Epithelial cell of umbilical artery (primary cell): ENCODE data around the gene BTBD2. TPM values are rescaled to one million over a fixed set of nuclear protein-coding genes. Genes with fewer than 3 reads are reported as not detected.

Source experiments
- total RNA-seq: library from RNA; depleted of rRNA; stranded (reverse); fragments of >200 nt; gene quantifications from 2 replicates; pipeline ENCODE4 v1.2.3, GENCODE V29; 2014

BTBD2 gene
- total RNA-seq, result 36.7 and 41.9 TPM in 2 replicates

GRCh38 chr19:2015608-2015950 is at the start of gene BTBD2:
Gene BTBD2 (minus strand): TSS chr19:2015714. CDS start chr19:2015703, 11 bp downstream.

GRCh38 chr19:2050991-2051772 is 35.7 kb upstream of the BTBD2 start, which contains the start of gene MKNK2:
Gene MKNK2 (minus strand): TSS chr19:2051244. CDS start chr19:2050851, 393 bp downstream.

GRCh38 chr19:1941146-1942077 is 74.1 kb downstream of the BTBD2 start, which contains the start of gene CSNK1G2:
Gene CSNK1G2 (plus strand): TSS chr19:1941172. CDS start chr19:1969773, 28,601 bp downstream.

Other genes starting within 250 kb of the BTBD2 start
- 0.76 and 1.6 TPM in 2 replicates for gene ATP8B3, start 203.4 kb downstream of the BTBD2 start, total RNA-seq
- gene REXO1, start 167.2 kb downstream of the BTBD2 start, total RNA-seq, result 5.2 and 8.4 TPM in 2 replicates
- 3.8 and 6.2 TPM in 2 replicates for gene KLF16, start 152.1 kb downstream of the BTBD2 start, total RNA-seq
- 125 and 126 TPM in 2 replicates for gene ABHD17A, start 130.2 kb downstream of the BTBD2 start, total RNA-seq
- 0.97 and 2.7 TPM in 2 replicates for gene ADAT3, start 110.3 kb downstream of the BTBD2 start, total RNA-seq
- 22.4 and 25.4 TPM in 2 replicates for gene SCAMP4, start 110.3 kb downstream of the BTBD2 start, total RNA-seq
- 54.4 and 62.7 TPM in 2 replicates for gene CSNK1G2, start 74.5 kb downstream of the BTBD2 start, total RNA-seq
- 72.4 and 92.7 TPM in 2 replicates for gene MKNK2, start 35.5 kb upstream of the BTBD2 start, total RNA-seq
- 13.0 and 17.0 TPM in 2 replicates for gene MOB3A, start 80.6 kb upstream of the BTBD2 start, total RNA-seq
- gene IZUMO4, start 81.2 kb upstream of the BTBD2 start, total RNA-seq, result under 0.01 TPM in 1 of 2 replicates, not detected in the other
- 67.9 and 86.1 TPM in 2 replicates for gene AP3D1, start 135.9 kb upstream of the BTBD2 start, total RNA-seq
- gene DOT1L, start 148.2 kb upstream of the BTBD2 start, total RNA-seq, result 4.0 and 4.5 TPM in 2 replicates
- gene PLEKHJ1, start 220.6 kb upstream of the BTBD2 start, total RNA-seq, result 59.8 and 63.5 TPM in 2 replicates
- gene SF3A2, start 221.1 kb upstream of the BTBD2 start, total RNA-seq, result 24.9 and 39.0 TPM in 2 replicates
- 0.76 and 0.97 TPM in 2 replicates for gene AMH, start 233.6 kb upstream of the BTBD2 start, total RNA-seq
- gene JSRP1, start 240.7 kb upstream of the BTBD2 start, total RNA-seq, result not detected in 2 replicates